LNCAP (cell line): ENCODE results near the gene GLYATL1.

Experiments
- TF ChIP-seq, protein P1 (sequence below): fragments of 450-650 bp; IDR thresholded peaks from 2 replicates; pipeline ENCODE4 v1.5.1; 2017; ENCODE audit warnings: mild to moderate bottlenecking

The GLYATL1 gene

DNA sequence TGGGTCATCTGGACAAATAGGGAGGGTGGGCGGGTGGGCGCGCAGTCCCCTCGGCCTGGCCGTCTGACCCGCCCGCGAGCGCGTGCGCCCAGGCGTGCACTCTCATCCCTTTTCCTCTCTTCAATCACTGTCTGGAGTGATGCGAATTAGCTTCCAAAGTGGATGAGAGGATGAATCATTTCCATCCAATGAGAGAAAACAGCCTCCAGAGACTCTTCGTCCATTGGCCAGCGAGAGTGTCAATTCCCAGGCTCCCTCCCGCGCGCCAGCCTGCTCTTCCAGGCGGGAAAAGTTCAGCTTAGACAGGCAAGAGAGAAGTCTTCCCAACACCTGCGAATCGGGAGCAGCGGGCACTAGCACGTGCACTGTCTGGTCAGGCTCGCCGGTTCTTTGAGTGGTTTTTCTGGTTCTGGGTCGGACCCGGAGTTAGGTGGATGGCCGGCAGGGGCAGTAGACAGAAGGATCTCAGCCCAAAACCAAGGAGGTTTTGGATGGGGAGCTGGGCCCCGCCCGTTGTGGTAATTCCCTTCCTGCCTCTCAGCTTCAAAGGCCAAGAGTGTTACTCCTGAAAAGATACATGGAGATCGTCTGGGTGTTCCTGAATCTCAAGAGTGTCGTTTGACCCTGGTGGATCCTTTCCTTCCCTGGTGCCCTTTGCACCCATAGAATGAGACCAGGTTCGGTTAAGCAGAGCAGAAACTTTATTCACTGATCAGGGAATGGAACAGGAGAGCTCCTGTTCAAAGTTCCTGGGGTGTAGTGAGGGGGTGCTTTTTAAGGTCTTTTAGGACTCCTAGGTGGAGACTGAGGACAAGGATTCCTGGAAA is 33.4 kb upstream of the GLYATL1 start:
- TF ChIP-seq, protein P1, sequence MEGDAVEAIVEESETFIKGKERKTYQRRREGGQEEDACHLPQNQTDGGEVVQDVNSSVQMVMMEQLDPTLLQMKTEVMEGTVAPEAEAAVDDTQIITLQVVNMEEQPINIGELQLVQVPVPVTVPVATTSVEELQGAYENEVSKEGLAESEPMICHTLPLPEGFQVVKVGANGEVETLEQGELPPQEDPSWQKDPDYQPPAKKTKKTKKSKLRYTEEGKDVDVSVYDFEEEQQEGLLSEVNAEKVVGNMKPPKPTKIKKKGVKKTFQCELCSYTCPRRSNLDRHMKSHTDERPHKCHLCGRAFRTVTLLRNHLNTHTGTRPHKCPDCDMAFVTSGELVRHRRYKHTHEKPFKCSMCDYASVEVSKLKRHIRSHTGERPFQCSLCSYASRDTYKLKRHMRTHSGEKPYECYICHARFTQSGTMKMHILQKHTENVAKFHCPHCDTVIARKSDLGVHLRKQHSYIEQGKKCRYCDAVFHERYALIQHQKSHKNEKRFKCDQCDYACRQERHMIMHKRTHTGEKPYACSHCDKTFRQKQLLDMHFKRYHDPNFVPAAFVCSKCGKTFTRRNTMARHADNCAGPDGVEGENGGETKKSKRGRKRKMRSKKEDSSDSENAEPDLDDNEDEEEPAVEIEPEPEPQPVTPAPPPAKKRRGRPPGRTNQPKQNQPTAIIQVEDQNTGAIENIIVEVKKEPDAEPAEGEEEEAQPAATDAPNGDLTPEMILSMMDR: peak; percentile 68

DNA sequence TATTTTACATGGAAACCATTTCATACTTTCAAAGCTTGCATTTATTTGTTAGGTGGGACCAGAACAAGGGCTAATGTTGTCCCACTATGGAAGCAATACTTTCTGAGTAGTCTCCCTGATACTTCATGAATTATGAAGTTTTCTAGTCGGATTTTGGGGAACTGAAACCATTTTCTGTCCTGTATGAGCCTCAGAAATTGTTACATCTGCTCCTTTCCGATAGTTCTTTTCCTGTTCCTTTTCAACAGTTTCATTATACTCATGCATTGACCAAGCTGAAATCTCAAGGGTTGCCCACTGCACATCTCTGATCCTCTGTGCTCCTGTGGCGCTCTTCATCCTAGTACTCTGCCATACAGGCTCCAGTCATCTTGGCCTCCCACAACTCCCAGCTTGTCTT is 31.5 kb upstream of the GLYATL1 start:
- TF ChIP-seq, protein P1: no peak

DNA sequence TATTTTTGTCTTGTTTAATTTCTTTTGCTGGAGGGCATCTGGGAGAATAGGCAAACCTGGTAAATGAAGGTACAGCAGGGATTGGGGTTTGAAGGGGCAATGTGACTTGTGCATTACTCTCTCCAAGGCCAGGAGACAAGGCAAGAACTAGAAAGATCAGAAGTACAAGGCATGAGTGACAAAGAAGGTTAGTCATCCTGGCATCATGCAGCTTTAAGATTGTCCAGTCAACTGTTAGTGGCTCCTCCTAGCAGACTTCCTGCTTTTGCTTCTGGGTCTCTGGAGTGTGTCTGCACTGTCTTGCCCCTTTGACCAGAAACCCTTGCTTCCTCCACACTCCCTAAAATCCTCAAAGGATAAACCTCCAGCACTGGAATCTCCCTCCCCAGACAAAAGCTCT is 27.2 kb upstream of the GLYATL1 start:
- TF ChIP-seq, protein P1: no peak

DNA sequence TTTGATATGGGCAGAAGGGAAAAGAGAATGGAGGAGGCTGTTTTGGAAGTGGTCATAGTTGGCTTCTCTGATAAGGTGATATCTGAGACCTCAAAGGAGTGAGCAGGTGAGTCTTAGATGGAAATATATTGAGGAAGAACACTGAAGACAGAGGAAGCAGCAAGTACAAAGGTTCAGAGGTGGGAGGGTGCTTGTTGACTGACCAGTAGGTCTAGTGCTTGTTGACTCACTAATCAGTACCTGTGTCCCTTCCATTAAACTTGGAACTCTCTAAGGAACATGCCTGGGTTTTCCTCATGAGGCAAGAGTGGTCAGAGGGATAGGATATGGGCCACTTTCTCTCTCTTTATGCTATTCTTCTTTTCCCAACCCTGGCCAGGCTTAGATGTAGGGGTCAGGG is 25.6 kb upstream of the GLYATL1 start:
- TF ChIP-seq, protein P1: no peak

DNA sequence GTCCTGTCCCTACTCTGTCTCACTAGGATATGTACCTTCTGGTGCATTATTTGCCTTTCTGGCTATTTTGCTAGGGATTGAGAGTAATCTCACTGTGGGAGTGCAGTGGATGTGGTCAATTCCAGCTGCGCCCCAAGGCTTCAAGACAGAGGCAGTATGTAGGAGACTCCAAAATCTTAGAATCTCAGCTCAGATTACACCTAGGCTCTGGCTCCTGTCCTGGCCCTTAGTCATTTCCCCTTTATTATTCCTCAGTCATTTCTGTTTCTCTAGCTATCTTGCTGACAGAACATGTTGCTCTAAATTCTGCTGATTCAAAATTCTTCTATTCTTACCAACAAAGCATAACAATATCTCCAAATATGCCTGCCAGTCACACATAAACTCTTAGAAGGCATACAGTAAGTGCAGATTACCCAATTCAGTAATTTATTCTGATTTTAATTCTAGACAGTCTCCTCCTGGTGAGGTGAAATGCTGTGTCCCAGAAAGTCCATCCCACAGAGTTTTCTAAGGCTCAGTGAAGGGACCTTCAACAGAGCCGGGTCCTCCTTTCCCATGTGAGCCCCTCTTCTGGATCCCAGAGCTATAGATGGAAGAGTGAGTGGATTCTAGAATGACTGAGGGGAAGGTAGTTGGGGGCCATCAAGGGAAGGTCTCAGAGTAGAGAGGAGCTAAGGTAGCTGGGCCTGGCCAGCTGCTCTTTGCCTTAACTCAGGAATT is 24.3 kb upstream of the GLYATL1 start:
- TF ChIP-seq, protein P1: no peak

DNA sequence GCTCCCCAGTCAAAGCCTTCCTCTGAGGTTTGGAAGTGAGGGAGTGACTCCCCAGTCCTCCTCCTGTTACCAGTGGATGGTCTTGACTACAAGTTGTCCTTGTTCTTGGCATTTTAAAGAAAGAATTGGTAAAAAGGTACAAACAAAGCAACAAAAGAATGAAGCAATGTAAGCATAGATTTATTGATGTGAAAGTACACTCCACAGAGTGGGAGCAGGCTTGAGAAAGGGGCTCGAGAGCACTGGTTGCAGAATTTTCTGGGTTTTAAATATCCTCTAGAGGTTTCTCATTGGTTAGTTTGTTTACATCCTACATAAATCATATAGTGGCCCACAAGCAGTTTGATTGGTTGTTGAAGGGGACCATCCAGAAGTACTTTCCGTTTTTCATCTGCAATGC is 22.7 kb upstream of the GLYATL1 start:
- TF ChIP-seq, protein P1: no peak

DNA sequence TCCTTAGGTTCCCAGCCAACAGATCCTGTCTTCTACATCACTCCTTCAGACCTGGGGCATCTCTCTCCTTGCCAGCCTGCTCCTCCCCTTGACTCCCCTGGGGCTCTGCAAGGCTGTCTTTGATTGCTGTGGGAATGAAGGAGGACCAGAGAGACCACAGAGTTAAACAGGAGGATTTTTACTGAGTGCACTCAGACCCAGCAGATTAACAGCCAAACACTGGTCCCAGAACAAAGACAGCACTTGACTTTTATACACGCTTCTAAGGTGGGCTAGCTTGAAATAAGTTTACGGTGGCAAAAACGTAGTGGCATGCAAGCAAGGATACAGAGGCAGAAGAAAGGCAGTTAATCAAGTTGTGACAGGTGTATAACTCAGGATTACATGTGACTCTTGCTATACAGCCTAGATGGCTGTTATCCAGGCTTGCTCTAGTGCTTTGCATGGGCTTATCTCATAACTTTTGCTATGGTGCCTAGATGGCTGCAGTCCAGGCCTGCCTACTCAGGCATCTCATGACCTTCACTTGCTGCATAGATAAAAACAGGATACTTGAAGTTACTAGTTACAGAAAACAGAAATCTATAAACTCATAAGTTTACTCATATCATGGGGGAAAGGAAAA is 22.0 kb upstream of the GLYATL1 start:
- TF ChIP-seq, protein P1: no peak
